IMR-90 (cell line): ENCODE measurements around the gene PITX2. TPM values are rescaled to one million over a fixed set of nuclear protein-coding genes. Genes with fewer than 3 reads are reported as not detected.

Experiments used
- ATAC-seq: fragments of 200-7000 bp; cut with Tn5 transposase; 2 replicates; pipeline ENCODE4 v1.9.1; 2020; ENCODE audit warnings: low read depth, mild to moderate bottlenecking, moderate library complexity
- BruUV-seq: library from RNA; stranded (reverse); fragments of 400-500 nt; replicated peaks from 2 replicates; lab custom pipeline; 2021; lab: Mats Ljungman, UMichigan
- CTCF ChIA-PET: fragments of 300-600 bp; formaldehyde crosslinking; extraction: SDS; loops from one replicate; lab custom pipeline; 2021; ENCODE audit warnings: antibody characterized with exemption; lab: Yijun Ruan, JAX
- POLR2A ChIA-PET: fragments of 300-600 bp; sonication (Branson Sonifier 250); formaldehyde crosslinking; loops from one replicate; lab custom pipeline; 2022; ENCODE audit warnings: antibody characterized with exemption; ENCODE audit not compliant: unreplicated experiment; lab: Charles Lee
- DNase-seq: peaks from one replicate; pipeline ENCODE4 v3.0.0; 2013
- H2AFZ ChIP-seq: replicated peaks from 2 replicates; pipeline ENCODE3; 2013; ENCODE audit warnings: low read length, mild to moderate bottlenecking; ENCODE audit not compliant: poor library complexity
- H2AK5ac ChIP-seq: 2 replicates; pipeline ENCODE4 v1.6.1; 2013; ENCODE audit warnings: low read depth, low read length, inconsistent platforms
- H2AK9ac ChIP-seq: replicated peaks from 2 replicates; pipeline ENCODE3; 2013; ENCODE audit warnings: mild to moderate bottlenecking, low read depth, low read length, moderate library complexity; ENCODE audit not compliant: poor library complexity
- H2BK120ac ChIP-seq: 2 replicates; pipeline ENCODE4 v1.6.1; 2013; ENCODE audit warnings: low read depth, low read length, inconsistent platforms
- H2BK15ac ChIP-seq: 3 replicates; pipeline ENCODE4 v1.6.1; 2013; ENCODE audit warnings: low read depth, low read length, inconsistent platforms
- H2BK20ac ChIP-seq: 2 replicates; pipeline ENCODE4 v1.6.1; 2013; ENCODE audit warnings: low read depth, mild to moderate bottlenecking, inconsistent platforms, low read length, moderate library complexity
- H2BK5ac ChIP-seq: 2 replicates; pipeline ENCODE4 v1.6.1; 2013; ENCODE audit warnings: mild to moderate bottlenecking, low read depth, low read length, inconsistent platforms; ENCODE audit not compliant: poor library complexity, severe bottlenecking
- H3K14ac ChIP-seq: replicated peaks from 2 replicates; pipeline ENCODE4 v1.6.1; 2013; ENCODE audit warnings: low read depth, low read length, inconsistent platforms
- H3K18ac ChIP-seq: 2 replicates; pipeline ENCODE4 v1.6.1; 2013; ENCODE audit warnings: low read depth, low read length, control low read depth
- H3K23ac ChIP-seq: 2 replicates; pipeline ENCODE4 v1.6.1; 2013; ENCODE audit warnings: low read depth, low read length, inconsistent platforms
- H3K27ac ChIP-seq: 2 replicates; pipeline ENCODE4 v1.5.1; 2013; ENCODE audit warnings: mild to moderate bottlenecking, control low read depth, low read length; ENCODE audit not compliant: insufficient read depth
- H3K27me3 ChIP-seq: 2 replicates; pipeline ENCODE4 v1.6.1; 2013; ENCODE audit warnings: low read length; ENCODE audit not compliant: control insufficient read depth, insufficient read depth
- H3K36me3 ChIP-seq: 2 replicates; pipeline ENCODE4 v1.6.1; 2013; ENCODE audit warnings: low read length, mixed read lengths; ENCODE audit not compliant: control insufficient read depth, insufficient read depth
- H3K4ac ChIP-seq: 2 replicates; pipeline ENCODE4 v1.6.1; 2013; ENCODE audit warnings: low read depth, low read length, inconsistent platforms
- H3K4me1 ChIP-seq: 2 replicates; pipeline ENCODE4 v1.6.1; 2013; ENCODE audit warnings: low read length, mixed read lengths; ENCODE audit not compliant: control insufficient read depth, insufficient read depth
- H3K4me2 ChIP-seq: 2 replicates; pipeline ENCODE4 v1.6.1; 2013; ENCODE audit warnings: low read depth, mild to moderate bottlenecking, control low read depth, low read length, moderate library complexity
- H3K4me3 ChIP-seq: 2 replicates; pipeline ENCODE4 v1.5.1; 2013; ENCODE audit warnings: low read depth, mild to moderate bottlenecking, control low read depth, low read length, moderate library complexity; ENCODE audit not compliant: insufficient read depth
- H3K56ac ChIP-seq: 2 replicates; pipeline ENCODE4 v1.6.1; 2013; ENCODE audit warnings: low read length, inconsistent platforms; ENCODE audit not compliant: insufficient read depth; ENCODE audit errors: extremely low read depth
- H3K79me1 ChIP-seq, 2 experiments: 2 replicates each; pipeline ENCODE4 v1.6.1; 2013; ENCODE audit warnings: low read length in 2 of 2, inconsistent platforms in 1 of 2, low read depth in 1 of 2
- H3K9ac ChIP-seq: 2 replicates; pipeline ENCODE4 v1.6.1; 2013; ENCODE audit warnings: low read depth, low read length, control low read depth
- H3K9me1 ChIP-seq: 2 replicates; pipeline ENCODE4 v1.6.1; 2013; ENCODE audit warnings: low read length, inconsistent platforms; ENCODE audit not compliant: insufficient read depth
- H3K9me3 ChIP-seq: 2 replicates; pipeline ENCODE4 v1.6.1; 2013; ENCODE audit warnings: low read length; ENCODE audit not compliant: control insufficient read depth, insufficient read depth
- H4K20me1 ChIP-seq: 2 replicates; pipeline ENCODE4 v1.6.1; 2013; ENCODE audit warnings: low read length, inconsistent platforms; ENCODE audit not compliant: insufficient read depth
- H4K5ac ChIP-seq: 2 replicates; pipeline ENCODE4 v1.6.1; 2013; ENCODE audit warnings: mild to moderate bottlenecking, low read depth, low read length, control low read depth
- H4K8ac ChIP-seq, 2 experiments: 2 replicates each; pipeline ENCODE4 v1.6.1; 2013; ENCODE audit warnings: low read depth in 2 of 2, low read length in 2 of 2, control low read depth in 1 of 2, inconsistent platforms in 1 of 2
- H4K91ac ChIP-seq: 2 replicates; pipeline ENCODE4 v1.6.1; 2013; ENCODE audit warnings: low read depth, low read length, inconsistent platforms; ENCODE audit not compliant: insufficient read depth
- BHLHE40 ChIP-seq: fragments of 150-350 bp; IDR thresholded peaks from 2 replicates; pipeline ENCODE4 v1.6.1; 2016; ENCODE audit warnings: mild to moderate bottlenecking, low read depth, low read length
- CEBPB ChIP-seq: IDR thresholded peaks from 2 replicates; pipeline ENCODE4 v1.6.1; 2012; ENCODE audit warnings: low read depth, low read length, improper control_type of control experiment
- CTCF ChIP-seq: conservative IDR thresholded peaks from 2 replicates; pipeline ENCODE4 v1.5.1; 2012; ENCODE audit warnings: mild to moderate bottlenecking, low read depth, low read length, improper control_type of control experiment
- ELK1 ChIP-seq: fragments of 150-350 bp; IDR thresholded peaks from 2 replicates; pipeline ENCODE4 v1.6.1; 2016; ENCODE audit warnings: low read depth, mild to moderate bottlenecking, low read length, moderate library complexity, borderline replicate concordance
- FOS ChIP-seq: fragments of 150-350 bp; IDR thresholded peaks from 2 replicates; pipeline ENCODE4 v1.6.1; 2016; ENCODE audit warnings: low read depth, low read length
- MAFK ChIP-seq: IDR thresholded peaks from 2 replicates; pipeline ENCODE4 v1.6.1; 2012; ENCODE audit warnings: low read depth, low read length, improper control_type of control experiment
- MAZ ChIP-seq: IDR thresholded peaks from 2 replicates; pipeline ENCODE4 v1.6.1; 2012; ENCODE audit warnings: low read depth, mild to moderate bottlenecking, low read length, improper control_type of control experiment, moderate library complexity, borderline replicate concordance
- NFE2L2 ChIP-seq: fragments of 150-350 bp; IDR thresholded peaks from 2 replicates; pipeline ENCODE4 v1.6.1; 2016; ENCODE audit warnings: low read depth, mild to moderate bottlenecking, low read length
- POLR2A ChIP-seq: IDR thresholded peaks from 2 replicates; pipeline ENCODE4 v1.6.1; 2012; ENCODE audit warnings: mild to moderate bottlenecking, low read depth, low read length
- RAD21 ChIP-seq: IDR thresholded peaks from 2 replicates; pipeline ENCODE4 v1.6.1; 2012; ENCODE audit warnings: low read length, improper control_type of control experiment
- RCOR1 ChIP-seq: IDR thresholded peaks from 2 replicates; pipeline ENCODE4 v1.6.1; 2012; ENCODE audit warnings: mild to moderate bottlenecking, low read length, improper control_type of control experiment; ENCODE audit not compliant: insufficient replicate concordance
- RFX5 ChIP-seq: IDR thresholded peaks from 2 replicates; pipeline ENCODE4 v1.8.0; 2012; ENCODE audit warnings: low read depth, mild to moderate bottlenecking, low read length, moderate library complexity
- SMC3 ChIP-seq: fragments of 150-350 bp; IDR thresholded peaks from 2 replicates; pipeline ENCODE4 v1.6.1; 2016; ENCODE audit warnings: low read depth, mild to moderate bottlenecking, antibody characterized with exemption, low read length, moderate library complexity
- USF2 ChIP-seq: fragments of 150-350 bp; IDR thresholded peaks from 2 replicates; pipeline ENCODE4 v1.6.1; 2017; ENCODE audit warnings: mild to moderate bottlenecking, antibody characterized with exemption, low read length, low read depth
- WGBS, 2 experiments: methylation state at CpG; one replicate each; pipeline versions ENCODE4 v1.1.5 to v1.1.7; 2013; ENCODE audit warnings: missing lambda C conversion rate in 2 of 2; ENCODE audit not compliant: insufficient read length in 1 of 2; ENCODE audit errors: extremely low coverage in 2 of 2; 5-methylcytosine and 5-hydroxymethylcytosine counted together
- dilution Hi-C: fragments of 300-500 bp; cut with HindIII; formaldehyde crosslinking; loops from one replicate; pipeline ENCODE4 v1.14.3; 2018; ENCODE audit warnings: low sequenced_read_pairs; ENCODE audit not compliant: unreplicated experiment
- in situ Hi-C: fragments of 300-500 bp; cut with MboI; formaldehyde crosslinking; loops from 3 replicates; pipeline ENCODE4 v1.14.3; 2019; ENCODE audit warnings: low sequenced_read_pairs, inconsistent platforms, mixed read lengths
- intact Hi-C: fragments of 100-400 bp; cut with micrococcal nuclease; formaldehyde crosslinking; loops from 2 replicates; pipeline ENCODE4 v1.10.0; 2022
- polyA plus RNA-seq, 3 experiments: library from polyadenylated mRNA; depleted of rRNA; stranded (reverse); fragments of >200 nt; gene quantifications; 2 replicates each; pipeline ENCODE4 v1.2.3, GENCODE V29; 2012; ENCODE audit warnings: low replicate concordance in 1 of 3
- total RNA-seq: library from RNA; depleted of rRNA; stranded (reverse); fragments of >200 nt; gene quantifications from 2 replicates; pipeline ENCODE4 v1.2.3, GENCODE V29; 2012

PITX2 gene
- total and polyA plus RNA-seq, 2 of the 4 experiments (the other 2 are of a cell fraction) = 3.0 to 6.3 TPM

GRCh38 chr4:110639207-110640090 is 16.6 kb upstream of the PITX2 start:
- in situ Hi-C loops = loop anchor here (5.0 to 25.0 kb wide), 3 partner anchors 318 to 1398 kb away; no protein-coding TSS in a partner anchor
- no peak overlapping the region for H4K5ac ChIP-seq
- H3K14ac ChIP-seq = no peak overlapping the region
- 40% methylated on average over 2 of the region's 34 CpGs; no CpG with 5 or more reads in 1 of the 2 experiments for WGBS, 2 experiments
- H2AK5ac ChIP-seq = no peak overlapping the region
- intact Hi-C loops = loop anchor here (10.0 kb wide), 1 partner anchor 725 kb away; no protein-coding TSS in a partner anchor
- no peak for DNase-seq
- H3K27ac ChIP-seq = no peak overlapping the region
- H3K18ac ChIP-seq = no peak overlapping the region
- no peak overlapping the region for H2BK20ac ChIP-seq
- H3K9ac ChIP-seq = no peak overlapping the region
- no peak overlapping the region for H3K56ac ChIP-seq
- H3K79me1 ChIP-seq = no peaks in the 10 kb centered on the region
- no peaks in the 10 kb centered on the region for H3K36me3 ChIP-seq
- no peak overlapping the region for H3K4me2 ChIP-seq
- H3K4me1 ChIP-seq = peaks cover 2% of the 10 kb centered on the region; the same call in 1 of the 2 replicates
- H2BK120ac ChIP-seq = no peak overlapping the region
- H2AFZ ChIP-seq = no peak overlapping the region
- ChIA-PET CTCF (no interaction called here), POLR2A (no interaction called here)
- no TSS peak for BruUV-seq
- H4K8ac ChIP-seq = no peak overlapping the region
- peaks cover 75% of the 10 kb centered on the region for H3K27me3 ChIP-seq
- H3K4ac ChIP-seq = no peak overlapping the region
- no peak overlapping the region for H2BK5ac ChIP-seq
- no peak overlapping the region for H4K91ac ChIP-seq
- no peak overlapping the region for H2AK9ac ChIP-seq
- ATAC-seq = no peak
- H3K4me3 ChIP-seq = no peak overlapping the region
- no peak overlapping the region for H2BK15ac ChIP-seq
- dilution Hi-C loops = no loop called here
- peaks cover 7% of the 10 kb centered on the region for H3K9me3 ChIP-seq
- no peak overlapping the region for H3K23ac ChIP-seq
- 0 out of 2 replicates have a peak, but pooled peaks cover 5% of the 10 kb centered on the region for H4K20me1 ChIP-seq
- H3K9me1 ChIP-seq = no peaks in the 10 kb centered on the region
- TF ChIP-seq BHLHE40 = no peak
- TF ChIP-seq NFE2L2 = no peak
- TF ChIP-seq MAZ = no peak
- no peak for TF ChIP-seq RFX5
- TF ChIP-seq CEBPB = no peak
- no peak for TF ChIP-seq FOS
- no peak for TF ChIP-seq SMC3
- no peak for TF ChIP-seq ELK1
- TF ChIP-seq CTCF = no peak
- TF ChIP-seq MAFK = no peak
- no peak for TF ChIP-seq USF2
- TF ChIP-seq POLR2A = no peak
- TF ChIP-seq RAD21 = no peak
- no peak for TF ChIP-seq RCOR1
